ENCODE measurements around the gene SLC22A23.

The SLC22A23 gene

GRCh38 chr6:3433005-3433404, 23.8 kb downstream of the SLC22A23 start:
- no peak for DNase-seq (ENCODE audit: low read depth)
- TF ChIP-seq, protein P1, sequence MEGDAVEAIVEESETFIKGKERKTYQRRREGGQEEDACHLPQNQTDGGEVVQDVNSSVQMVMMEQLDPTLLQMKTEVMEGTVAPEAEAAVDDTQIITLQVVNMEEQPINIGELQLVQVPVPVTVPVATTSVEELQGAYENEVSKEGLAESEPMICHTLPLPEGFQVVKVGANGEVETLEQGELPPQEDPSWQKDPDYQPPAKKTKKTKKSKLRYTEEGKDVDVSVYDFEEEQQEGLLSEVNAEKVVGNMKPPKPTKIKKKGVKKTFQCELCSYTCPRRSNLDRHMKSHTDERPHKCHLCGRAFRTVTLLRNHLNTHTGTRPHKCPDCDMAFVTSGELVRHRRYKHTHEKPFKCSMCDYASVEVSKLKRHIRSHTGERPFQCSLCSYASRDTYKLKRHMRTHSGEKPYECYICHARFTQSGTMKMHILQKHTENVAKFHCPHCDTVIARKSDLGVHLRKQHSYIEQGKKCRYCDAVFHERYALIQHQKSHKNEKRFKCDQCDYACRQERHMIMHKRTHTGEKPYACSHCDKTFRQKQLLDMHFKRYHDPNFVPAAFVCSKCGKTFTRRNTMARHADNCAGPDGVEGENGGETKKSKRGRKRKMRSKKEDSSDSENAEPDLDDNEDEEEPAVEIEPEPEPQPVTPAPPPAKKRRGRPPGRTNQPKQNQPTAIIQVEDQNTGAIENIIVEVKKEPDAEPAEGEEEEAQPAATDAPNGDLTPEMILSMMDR (conservative IDR thresholded peaks at IDR 0.05; ENCODE audit: low read length): no peak
- no peak overlapping the region for H3K4me3 ChIP-seq (ENCODE audit: low read length)

GRCh38 chr6:3432416-3432815, 24.4 kb downstream of the SLC22A23 start:
- H3K4me3 ChIP-seq (ENCODE audit: low read length): no peak overlapping the region

GRCh38 chr6:3431994-3432393, 24.9 kb downstream of the SLC22A23 start:
- TF ChIP-seq, protein P1 (conservative IDR thresholded peaks at IDR 0.05; ENCODE audit: low read length): no peak
- H3K4me3 ChIP-seq (ENCODE audit: low read length): no peak overlapping the region
- no peak for DNase-seq (ENCODE audit: low read depth)

More at GRCh38 chr6:3432416-3432815, 24.4 kb downstream of the SLC22A23 start:
- TF ChIP-seq, protein P1 (conservative IDR thresholded peaks at IDR 0.05; ENCODE audit: low read length): no peak
- no peak for DNase-seq (ENCODE audit: low read depth)

GRCh38 chr6:3429211-3429610, 27.6 kb downstream of the SLC22A23 start:
- TF ChIP-seq, protein P1 (conservative IDR thresholded peaks at IDR 0.05; ENCODE audit: low read length): no peak
- no peak overlapping the region for H3K4me3 ChIP-seq (ENCODE audit: low read length)
- DNase-seq (ENCODE audit: low read depth): no peak

DNA sequence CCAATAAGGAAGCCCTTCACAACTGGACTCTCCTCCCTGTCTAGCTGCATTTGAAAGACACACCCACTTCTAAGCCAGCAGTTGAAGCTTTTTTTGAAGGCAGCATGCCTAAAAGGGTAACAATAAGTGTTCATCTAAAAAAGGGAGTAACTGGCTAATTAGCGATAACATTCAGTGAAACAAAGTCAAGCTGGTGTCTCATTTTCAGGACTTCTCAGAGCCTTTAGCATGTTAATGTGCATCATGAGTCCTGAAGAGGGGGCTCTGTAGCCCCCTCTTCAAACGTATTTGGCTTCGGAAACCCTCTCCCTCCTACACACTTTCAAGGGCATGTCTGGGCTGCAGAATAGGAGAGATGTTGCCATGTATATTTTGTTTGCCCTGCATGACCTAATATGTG, 28.1 kb downstream of the SLC22A23 start:
- no peak overlapping the region for H3K4me3 ChIP-seq (ENCODE audit: low read length)
- TF ChIP-seq, protein P1 (conservative IDR thresholded peaks at IDR 0.05; ENCODE audit: low read length): no peak
- no peak for DNase-seq (ENCODE audit: low read depth)

GRCh38 chr6:3428247-3428646, 28.6 kb downstream of the SLC22A23 start:
- no peak for DNase-seq (ENCODE audit: low read depth)
- TF ChIP-seq, protein P1 (conservative IDR thresholded peaks at IDR 0.05; ENCODE audit: low read length): no peak
- H3K4me3 ChIP-seq (ENCODE audit: low read length): no peak overlapping the region

- TF ChIP-seq, protein P1 (conservative IDR thresholded peaks at IDR 0.05; ENCODE audit: low read length): no peak
- no peak overlapping the region for H3K4me3 ChIP-seq (ENCODE audit: low read length)
- DNase-seq (ENCODE audit: low read depth): peak; percentile 42
These were observed 29.2 kb downstream of the SLC22A23 start for GRCh38 chr6:3427687-3428085.
